Panc1 (cell line): ENCODE results near the gene CYP1B1. TPM values are rescaled to one million over a fixed set of nuclear protein-coding genes. Genes with fewer than 3 reads are reported as not detected.

Source experiments
- ATAC-seq: fragments of 200-7000 bp; cut with Tn5 transposase; 2 replicates; pipeline ENCODE4 v1.9.1; 2020; ENCODE audit warnings: mild to moderate bottlenecking, moderate library complexity
- BruUV-seq: library from RNA; stranded (reverse); fragments of 400-500 nt; replicated peaks from 2 replicates; lab custom pipeline; 2021; lab: Mats Ljungman, UMichigan
- CTCF ChIA-PET: fragments of 300-600 bp; sonication (Branson Sonifier 250); formaldehyde crosslinking; loops from one replicate; lab custom pipeline; 2022; ENCODE audit warnings: antibody characterized with exemption; lab: Charles Lee
- POLR2A ChIA-PET: fragments of 300-600 bp; sonication (Branson Sonifier 250); formaldehyde crosslinking; loops from one replicate; lab custom pipeline; 2022; ENCODE audit warnings: antibody characterized with exemption; lab: Charles Lee
- DNase-seq: peaks from one replicate; pipeline ENCODE4 v3.0.0-alpha.2; 2010; ENCODE audit warnings: low read depth, low spot score
- H3K27ac ChIP-seq: 2 replicates; pipeline ENCODE4 v1.5.1; 2011; ENCODE audit warnings: mild to moderate bottlenecking, low read length, inconsistent platforms
- H3K27me3 ChIP-seq: fragments of 200-500 bp; sonication (Bioruptor generic); 2 replicates; pipeline ENCODE4 v1.6.0; 2014; ENCODE audit warnings: low read length, inconsistent platforms; ENCODE audit not compliant: control insufficient read depth, insufficient read depth
- H3K36me3 ChIP-seq: fragments of 200-500 bp; sonication (Bioruptor generic); 2 replicates; pipeline ENCODE4 v1.5.1; 2014; ENCODE audit warnings: inconsistent platforms, mild to moderate bottlenecking, low read length, moderate library complexity; ENCODE audit not compliant: control insufficient read depth, insufficient read depth
- H3K4me1 ChIP-seq: 2 replicates; pipeline ENCODE4 v1.5.1; 2011; ENCODE audit warnings: inconsistent platforms, mild to moderate bottlenecking, low read length, moderate library complexity; ENCODE audit not compliant: control insufficient read depth, insufficient read depth
- H3K4me3 ChIP-seq, 2 experiments: 2 replicates each; pipeline ENCODE4 v1.5.1; 2011 to 2012; ENCODE audit warnings: low read depth in 2 of 2, low read length in 2 of 2, mild to moderate bottlenecking in 2 of 2, inconsistent platforms in 1 of 2, moderate library complexity in 1 of 2
- H3K9me3 ChIP-seq: fragments of 200-500 bp; sonication (Bioruptor generic); 2 replicates; pipeline ENCODE4 v1.5.1; 2014; ENCODE audit warnings: low read depth, mild to moderate bottlenecking, inconsistent platforms, low read length, moderate library complexity; ENCODE audit not compliant: control insufficient read depth, insufficient read depth
- POLR2AphosphoS5 ChIP-seq: IDR thresholded peaks from 2 replicates; pipeline ENCODE4 v1.6.1; 2012; ENCODE audit warnings: mild to moderate bottlenecking, low read depth, low read length, moderate library complexity
- SIN3A ChIP-seq: IDR thresholded peaks from 2 replicates; pipeline ENCODE4 v1.6.1; 2012; ENCODE audit warnings: low read depth, mild to moderate bottlenecking, low read length, moderate library complexity, borderline replicate concordance; ENCODE audit not compliant: insufficient read depth
- TCF7L2 ChIP-seq: IDR thresholded peaks from 2 replicates; pipeline ENCODE4 v1.6.1; 2011; ENCODE audit warnings: mild to moderate bottlenecking, low read depth, low read length, inconsistent platforms
- in situ Hi-C: cut with HindIII; loops from 2 replicates; pipeline ENCODE4 v1.10.0; 2016; ENCODE audit warnings: low sequenced_read_pairs, low pct_unique_long_range_greater_than_20kb
- intact Hi-C: fragments of 100-400 bp; cut with micrococcal nuclease; formaldehyde crosslinking; loops from one replicate; pipeline ENCODE4 v1.10.0; 2022; ENCODE audit not compliant: unreplicated experiment
- total RNA-seq: library from RNA; stranded (reverse); gene quantifications from one replicate; pipeline ENCODE4 v1.2.1, GENCODE V29; 2021; ENCODE audit not compliant: unreplicated experiment
- TF ChIP-seq, protein P1 (sequence below): fragments of 450-650 bp; IDR thresholded peaks from 2 replicates; pipeline ENCODE4 v1.5.1; 2017; ENCODE audit warnings: mild to moderate bottlenecking
- TF ChIP-seq, protein P2 (sequence below), 2 experiments: IDR thresholded peaks; 2 replicates each; pipeline ENCODE4 v1.6.1; 2011 to 2012; ENCODE audit warnings: low read depth in 2 of 2, control low read depth in 1 of 2, low read length in 1 of 2, mild to moderate bottlenecking in 1 of 2, moderate library complexity in 1 of 2; ENCODE audit not compliant: insufficient read depth in 1 of 2

Gene CYP1B1
- total RNA-seq, 1 experiment from 2014 or later, result 86.7 TPM

DNA sequence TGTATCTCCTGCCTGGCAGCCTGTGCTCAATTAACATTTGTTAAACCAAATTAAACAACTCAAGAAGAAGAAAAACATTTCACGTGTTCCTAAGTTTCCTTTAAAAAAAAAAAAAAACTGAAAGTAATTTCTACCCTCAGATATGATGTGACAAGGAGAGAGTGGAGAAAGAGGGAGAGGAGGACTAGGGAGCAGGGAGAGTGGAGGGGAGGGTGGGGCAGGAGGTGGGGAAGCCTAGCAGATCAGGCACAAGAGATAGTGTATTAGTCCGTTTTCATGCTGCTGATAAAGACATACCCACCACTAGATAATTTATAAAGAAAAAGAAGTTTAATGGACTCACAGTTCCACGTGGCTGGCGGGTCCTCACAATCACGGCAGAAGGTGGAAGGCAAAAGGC is 46.4 kb downstream of the CYP1B1 start:
- CTCF ChIA-PET, result no interaction called here
- POLR2A ChIA-PET, result no interaction called here
- no peaks in the 10 kb centered on the region for H3K36me3 ChIP-seq
- ATAC-seq (no peak), DNase-seq (no peak)
- peaks cover 6% of the 10 kb centered on the region; the same call in 1 of the 2 replicates for H3K27me3 ChIP-seq
- no TSS peak for BruUV-seq
- H3K27ac ChIP-seq, result no peak overlapping the region
- H3K9me3 ChIP-seq, result no peaks in the 10 kb centered on the region
- intact Hi-C loops, result no loop called here
- TF ChIP-seq POLR2AphosphoS5 (no peak), SIN3A (no peak), TCF7L2 (no peak)
- TF ChIP-seq, protein P1, sequence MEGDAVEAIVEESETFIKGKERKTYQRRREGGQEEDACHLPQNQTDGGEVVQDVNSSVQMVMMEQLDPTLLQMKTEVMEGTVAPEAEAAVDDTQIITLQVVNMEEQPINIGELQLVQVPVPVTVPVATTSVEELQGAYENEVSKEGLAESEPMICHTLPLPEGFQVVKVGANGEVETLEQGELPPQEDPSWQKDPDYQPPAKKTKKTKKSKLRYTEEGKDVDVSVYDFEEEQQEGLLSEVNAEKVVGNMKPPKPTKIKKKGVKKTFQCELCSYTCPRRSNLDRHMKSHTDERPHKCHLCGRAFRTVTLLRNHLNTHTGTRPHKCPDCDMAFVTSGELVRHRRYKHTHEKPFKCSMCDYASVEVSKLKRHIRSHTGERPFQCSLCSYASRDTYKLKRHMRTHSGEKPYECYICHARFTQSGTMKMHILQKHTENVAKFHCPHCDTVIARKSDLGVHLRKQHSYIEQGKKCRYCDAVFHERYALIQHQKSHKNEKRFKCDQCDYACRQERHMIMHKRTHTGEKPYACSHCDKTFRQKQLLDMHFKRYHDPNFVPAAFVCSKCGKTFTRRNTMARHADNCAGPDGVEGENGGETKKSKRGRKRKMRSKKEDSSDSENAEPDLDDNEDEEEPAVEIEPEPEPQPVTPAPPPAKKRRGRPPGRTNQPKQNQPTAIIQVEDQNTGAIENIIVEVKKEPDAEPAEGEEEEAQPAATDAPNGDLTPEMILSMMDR, result no peak
- TF ChIP-seq, protein P2, sequence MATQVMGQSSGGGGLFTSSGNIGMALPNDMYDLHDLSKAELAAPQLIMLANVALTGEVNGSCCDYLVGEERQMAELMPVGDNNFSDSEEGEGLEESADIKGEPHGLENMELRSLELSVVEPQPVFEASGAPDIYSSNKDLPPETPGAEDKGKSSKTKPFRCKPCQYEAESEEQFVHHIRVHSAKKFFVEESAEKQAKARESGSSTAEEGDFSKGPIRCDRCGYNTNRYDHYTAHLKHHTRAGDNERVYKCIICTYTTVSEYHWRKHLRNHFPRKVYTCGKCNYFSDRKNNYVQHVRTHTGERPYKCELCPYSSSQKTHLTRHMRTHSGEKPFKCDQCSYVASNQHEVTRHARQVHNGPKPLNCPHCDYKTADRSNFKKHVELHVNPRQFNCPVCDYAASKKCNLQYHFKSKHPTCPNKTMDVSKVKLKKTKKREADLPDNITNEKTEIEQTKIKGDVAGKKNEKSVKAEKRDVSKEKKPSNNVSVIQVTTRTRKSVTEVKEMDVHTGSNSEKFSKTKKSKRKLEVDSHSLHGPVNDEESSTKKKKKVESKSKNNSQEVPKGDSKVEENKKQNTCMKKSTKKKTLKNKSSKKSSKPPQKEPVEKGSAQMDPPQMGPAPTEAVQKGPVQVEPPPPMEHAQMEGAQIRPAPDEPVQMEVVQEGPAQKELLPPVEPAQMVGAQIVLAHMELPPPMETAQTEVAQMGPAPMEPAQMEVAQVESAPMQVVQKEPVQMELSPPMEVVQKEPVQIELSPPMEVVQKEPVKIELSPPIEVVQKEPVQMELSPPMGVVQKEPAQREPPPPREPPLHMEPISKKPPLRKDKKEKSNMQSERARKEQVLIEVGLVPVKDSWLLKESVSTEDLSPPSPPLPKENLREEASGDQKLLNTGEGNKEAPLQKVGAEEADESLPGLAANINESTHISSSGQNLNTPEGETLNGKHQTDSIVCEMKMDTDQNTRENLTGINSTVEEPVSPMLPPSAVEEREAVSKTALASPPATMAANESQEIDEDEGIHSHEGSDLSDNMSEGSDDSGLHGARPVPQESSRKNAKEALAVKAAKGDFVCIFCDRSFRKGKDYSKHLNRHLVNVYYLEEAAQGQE (IDR thresholded peaks at IDR 0.05; ENCODE audit: insufficient read depth in 1 of 2, low read depth in 2 of 2, low read length in 1 of 2), result no peak
- no peak overlapping the region for H3K4me3 ChIP-seq
- in situ Hi-C loops, result no loop called here
- no peaks in the 10 kb centered on the region for H3K4me1 ChIP-seq

DNA sequence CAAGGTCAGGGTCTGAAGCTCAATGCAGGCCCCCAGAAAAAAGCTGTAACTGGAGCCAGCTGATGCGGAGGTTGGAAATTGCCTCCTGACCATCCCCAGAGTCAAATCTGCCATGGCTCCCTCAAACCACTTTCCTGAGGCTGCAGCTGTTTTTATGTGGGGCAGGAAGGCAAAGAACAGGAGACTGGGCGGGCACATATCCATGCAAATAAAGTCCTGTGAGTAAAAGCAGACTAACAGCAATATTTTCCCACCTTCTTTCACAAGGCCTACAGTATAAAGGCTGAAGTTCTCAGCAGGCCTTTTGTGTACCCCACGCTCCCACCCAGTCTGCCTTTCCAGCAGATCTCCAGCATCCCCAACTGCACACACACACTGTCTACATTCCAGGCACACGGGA is 47.1 kb downstream of the CYP1B1 start:
- H3K27ac ChIP-seq, result no peak overlapping the region
- ATAC-seq (no peak), DNase-seq (no peak)
- TF ChIP-seq, protein P2 (IDR thresholded peaks at IDR 0.05; ENCODE audit: insufficient read depth in 1 of 2, low read depth in 2 of 2, low read length in 1 of 2), result no peak
- TF ChIP-seq POLR2AphosphoS5 (no peak), TCF7L2 (no peak), SIN3A (no peak)
- TF ChIP-seq, protein P1, result no peak
- in situ Hi-C loops, result no loop called here
- H3K4me1 ChIP-seq, result no peaks in the 10 kb centered on the region
- CTCF ChIA-PET, result no interaction called here
- POLR2A ChIA-PET, result no interaction called here
- no peaks in the 10 kb centered on the region for H3K9me3 ChIP-seq
- peaks cover 6% of the 10 kb centered on the region; the same call in 1 of the 2 replicates for H3K27me3 ChIP-seq
- intact Hi-C loops, result no loop called here
- BruUV-seq, result no TSS peak
- no peaks in the 10 kb centered on the region for H3K36me3 ChIP-seq
- H3K4me3 ChIP-seq, result no peak overlapping the region
